Measurements from ENCODE around the gene TOR2A. TPM values are rescaled to one million over a fixed set of nuclear protein-coding genes. Genes with fewer than 3 reads are reported as not detected.

TOR2A gene
- polyA plus RNA-seq, 1 experiment: 4.9 TPM

- H3K9me3 ChIP-seq (ENCODE audit: control insufficient read depth, insufficient read depth, low read length): peaks cover 4% of the 10 kb centered on the region; the same call in 1 of the 2 replicates
- DNase-seq (ENCODE audit: low read depth, low spot score): no peak
- H3K4me3 ChIP-seq (ENCODE audit: low read depth, low read length): no peak overlapping the region
- POLR2A ChIA-PET: no interaction called here
- no peak overlapping the region for H3K27ac ChIP-seq (ENCODE audit: low read depth, low read length)
- TF ChIP-seq, protein P1, sequence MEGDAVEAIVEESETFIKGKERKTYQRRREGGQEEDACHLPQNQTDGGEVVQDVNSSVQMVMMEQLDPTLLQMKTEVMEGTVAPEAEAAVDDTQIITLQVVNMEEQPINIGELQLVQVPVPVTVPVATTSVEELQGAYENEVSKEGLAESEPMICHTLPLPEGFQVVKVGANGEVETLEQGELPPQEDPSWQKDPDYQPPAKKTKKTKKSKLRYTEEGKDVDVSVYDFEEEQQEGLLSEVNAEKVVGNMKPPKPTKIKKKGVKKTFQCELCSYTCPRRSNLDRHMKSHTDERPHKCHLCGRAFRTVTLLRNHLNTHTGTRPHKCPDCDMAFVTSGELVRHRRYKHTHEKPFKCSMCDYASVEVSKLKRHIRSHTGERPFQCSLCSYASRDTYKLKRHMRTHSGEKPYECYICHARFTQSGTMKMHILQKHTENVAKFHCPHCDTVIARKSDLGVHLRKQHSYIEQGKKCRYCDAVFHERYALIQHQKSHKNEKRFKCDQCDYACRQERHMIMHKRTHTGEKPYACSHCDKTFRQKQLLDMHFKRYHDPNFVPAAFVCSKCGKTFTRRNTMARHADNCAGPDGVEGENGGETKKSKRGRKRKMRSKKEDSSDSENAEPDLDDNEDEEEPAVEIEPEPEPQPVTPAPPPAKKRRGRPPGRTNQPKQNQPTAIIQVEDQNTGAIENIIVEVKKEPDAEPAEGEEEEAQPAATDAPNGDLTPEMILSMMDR (IDR thresholded peaks at IDR 0.05; ENCODE audit: low read depth, low read length): no peak
- CTCF ChIA-PET: interaction anchor here (0.7 to 1.1 kb wide), 3 partner anchors 31 to 199 kb away, joined by 3 to 4 read pairs (median 3); partner anchors contain the start of gene TOR2A
- no peaks in the 10 kb centered on the region for H3K27me3 ChIP-seq (ENCODE audit: control insufficient read depth, insufficient read depth, low read length)
Observed at GRCh38 chr9:127703289-127703946, 31.7 kb downstream of the TOR2A start.

DNA sequence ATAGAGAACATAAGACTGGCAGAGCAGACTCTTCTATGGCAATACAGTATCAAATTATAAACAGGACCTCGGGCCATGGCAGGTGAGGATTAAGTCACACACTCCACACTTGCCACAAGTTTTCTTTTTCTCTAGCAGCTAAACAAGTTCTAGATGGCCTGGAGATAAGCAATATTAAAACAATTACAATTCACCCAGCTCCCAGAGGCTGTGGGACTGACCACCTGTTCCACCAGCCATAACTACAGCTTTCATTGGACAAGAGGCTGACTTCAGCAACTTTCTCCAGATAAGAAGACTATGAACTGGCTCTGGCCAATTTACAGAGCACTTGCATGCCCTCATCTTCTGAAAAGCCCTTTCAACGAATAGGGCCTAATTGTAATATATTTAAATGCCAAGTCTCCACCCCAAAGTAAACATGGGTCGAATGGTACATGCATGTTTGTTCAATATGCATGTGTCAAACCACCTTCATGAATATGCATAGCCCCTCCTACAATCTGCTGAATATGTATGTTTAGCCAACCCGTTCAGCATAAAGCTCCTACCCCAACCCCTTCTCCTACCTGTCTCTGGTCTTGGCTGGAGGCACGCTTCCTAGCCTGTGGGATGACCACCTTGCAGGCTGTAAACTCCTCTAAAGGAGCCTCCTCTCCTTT lies 34.4 kb downstream of the TOR2A start:
- POLR2A ChIA-PET: no interaction called here
- CTCF ChIA-PET: no interaction called here
- Histone ChIP-seq H3K27ac (ENCODE audit: low read depth, low read length) (no peak overlapping the region), H3K4me3 (ENCODE audit: low read depth, low read length) (no peak overlapping the region), H3K27me3 (ENCODE audit: control insufficient read depth, insufficient read depth, low read length) (no peaks in the 10 kb centered on the region), H3K9me3 (ENCODE audit: control insufficient read depth, insufficient read depth, low read length) (peaks cover 4% of the 10 kb centered on the region; the same call in 1 of the 2 replicates)
- DNase-seq (ENCODE audit: low read depth, low spot score): no peak
- TF ChIP-seq, protein P1 (IDR thresholded peaks at IDR 0.05; ENCODE audit: low read depth, low read length): no peak

- CTCF ChIA-PET: interaction anchor here (1.3 kb wide), 1 partner anchor 35 kb away, joined by 3 read pairs; the partner anchor contains the start of gene TOR2A
Observed at GRCh38 chr9:127700140-127700539, 35.0 kb downstream of the TOR2A start.

GRCh38 chr9:127698985-127699670 lies 36.0 kb downstream of the TOR2A start:
- peaks cover 4% of the 10 kb centered on the region; the same call in 1 of the 2 replicates for H3K9me3 ChIP-seq (ENCODE audit: control insufficient read depth, insufficient read depth, low read length)
- POLR2A ChIA-PET: no interaction called here
- peak overlapping the region; percentile 77 for H3K27ac ChIP-seq (ENCODE audit: low read depth, low read length)
- CTCF ChIA-PET: interaction anchor here (0.7 to 1.3 kb wide), 2 partner anchors 36 to 195 kb away, joined by 3 read pairs; partner anchors contain the start of gene TOR2A
- no peaks in the 10 kb centered on the region for H3K27me3 ChIP-seq (ENCODE audit: control insufficient read depth, insufficient read depth, low read length)
- peak; percentile 92 for DNase-seq (ENCODE audit: low read depth, low spot score)
- TF ChIP-seq, protein P1 (IDR thresholded peaks at IDR 0.05; ENCODE audit: low read depth, low read length): 0 out of 2 replicates have a peak, but pooled peaks have one; percentile 7
- peak overlapping the region; percentile 46 for H3K4me3 ChIP-seq (ENCODE audit: low read depth, low read length)

More at GRCh38 chr9:127700140-127700539, 35.0 kb downstream of the TOR2A start:
- POLR2A ChIA-PET: no interaction called here
- Histone ChIP-seq H3K27ac (ENCODE audit: low read depth, low read length) (no peak overlapping the region), H3K27me3 (ENCODE audit: control insufficient read depth, insufficient read depth, low read length) (no peaks in the 10 kb centered on the region), H3K4me3 (ENCODE audit: low read depth, low read length) (no peak overlapping the region), H3K9me3 (ENCODE audit: control insufficient read depth, insufficient read depth, low read length) (peaks cover 4% of the 10 kb centered on the region; the same call in 1 of the 2 replicates)
- TF ChIP-seq, protein P1 (IDR thresholded peaks at IDR 0.05; ENCODE audit: low read depth, low read length): no peak
- no peak for DNase-seq (ENCODE audit: low read depth, low spot score)

Measured in AG04450 (cell line).